ENCODE measurements around the gene RASL12. TPM values are rescaled to one million over a fixed set of nuclear protein-coding genes. Genes with fewer than 3 reads are reported as not detected.

RASL12 gene
- total RNA-seq, 2 experiments from 2014 or later = not detected

- Mint-ChIP-seq H3K27me3 (peaks cover 40% of the 10 kb centered on the region), H3K4me1 (peaks cover 4% of the 10 kb centered on the region), H3K4me3 (no peak overlapping the region), H3K27ac (no peak overlapping the region), H3K9me3 (no peaks in the 10 kb centered on the region), H3K36me3 (ENCODE audit: low read depth) (no peaks in the 10 kb centered on the region)
- no peak for DNase-seq
- ChIA-PET CTCF (no interaction called here), POLR2A (no interaction called here)
These were observed 1.7 kb downstream of the RASL12 start for GRCh38 chr15:65066001-65066634.

DNA sequence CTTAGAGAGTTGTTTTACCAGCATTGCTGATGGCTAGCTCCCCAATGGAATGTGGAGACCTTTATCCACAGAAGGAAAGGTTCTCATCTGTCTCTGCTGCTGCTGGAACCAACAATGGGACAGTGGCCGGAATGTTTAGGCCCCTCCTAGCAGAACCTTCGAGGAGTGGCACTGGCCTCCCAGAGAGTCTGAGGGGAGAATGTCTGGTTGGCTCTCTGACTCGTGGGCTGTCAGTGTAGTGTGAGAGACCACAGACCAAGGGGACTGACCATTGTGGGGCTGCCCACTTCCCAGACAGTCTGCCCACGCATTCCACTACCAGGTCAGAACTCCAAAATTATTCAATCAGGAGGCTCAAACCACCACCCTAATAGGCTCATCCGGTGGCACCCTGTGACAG is 5.1 kb downstream of the RASL12 start:
- Mint-ChIP-seq H3K9me3 (no peaks in the 10 kb centered on the region), H3K4me1 (peaks cover 2% of the 10 kb centered on the region), H3K27me3 (peaks cover 29% of the 10 kb centered on the region), H3K27ac (no peak overlapping the region), H3K36me3 (ENCODE audit: low read depth) (no peaks in the 10 kb centered on the region), H3K4me3 (no peak overlapping the region)
- no peak for DNase-seq
- ChIA-PET CTCF (no interaction called here), POLR2A (no interaction called here)

- Mint-ChIP-seq H3K27me3 (peaks cover 25% of the 10 kb centered on the region), H3K4me3 (no peak overlapping the region), H3K27ac (no peak overlapping the region), H3K36me3 (ENCODE audit: low read depth) (no peaks in the 10 kb centered on the region), H3K4me1 (no peaks in the 10 kb centered on the region), H3K9me3 (no peaks in the 10 kb centered on the region)
- CTCF ChIA-PET = no interaction called here
- POLR2A ChIA-PET = no interaction called here
- DNase-seq = no peak
These were observed 5.7 kb downstream of the RASL12 start for GRCh38 chr15:65062061-65062460.

DNA sequence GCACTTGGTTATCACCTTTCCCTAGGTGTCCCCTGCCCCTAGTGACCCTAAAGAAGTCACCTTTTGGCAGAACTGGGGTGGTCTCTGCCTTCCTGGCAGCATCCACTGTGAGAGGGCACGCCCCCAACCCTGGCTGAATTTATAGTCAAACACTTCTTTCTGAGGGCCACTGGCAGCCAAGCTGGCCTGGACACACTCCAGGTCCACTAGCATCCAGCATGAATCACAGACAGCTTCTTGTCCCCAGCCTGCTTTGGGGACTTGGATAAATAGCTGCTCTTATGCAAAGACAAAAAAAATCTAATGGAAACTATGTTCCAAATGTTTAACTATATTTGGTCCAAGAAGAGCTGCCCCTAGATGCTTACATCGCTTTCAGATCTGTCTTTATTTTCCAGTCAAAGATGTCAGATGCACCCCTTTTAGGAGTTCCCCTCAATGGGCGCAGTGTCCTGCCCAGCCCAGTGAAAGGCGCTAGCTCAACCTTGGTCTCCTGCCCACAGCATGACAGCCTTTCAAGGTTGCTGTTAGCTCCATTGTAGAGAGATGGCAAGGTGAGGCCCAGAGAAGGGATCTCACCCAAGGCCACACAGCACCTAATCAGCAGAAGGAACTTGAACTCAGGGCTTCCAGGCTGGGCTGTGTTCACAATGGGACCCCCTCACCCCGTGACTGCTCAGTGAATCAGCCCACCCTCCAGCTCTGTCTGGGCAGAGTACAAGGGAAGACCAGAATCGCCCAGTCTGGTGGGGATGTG is 7.0 kb downstream of the RASL12 start:
- Mint-ChIP-seq H3K27ac (no peak overlapping the region), H3K27me3 (peaks cover 16% of the 10 kb centered on the region), H3K9me3 (no peaks in the 10 kb centered on the region), H3K36me3 (ENCODE audit: low read depth) (no peaks in the 10 kb centered on the region), H3K4me1 (peaks cover under 1% of the 10 kb centered on the region), H3K4me3 (no peak overlapping the region)
- DNase-seq = no peak
- POLR2A ChIA-PET = interaction anchor here (0.8 kb wide), 1 partner anchor 244 kb away, joined by 3 read pairs; the partner anchor contains the start of gene RNU5B-1
- CTCF ChIA-PET = no interaction called here

- H3K27me3 Mint-ChIP-seq = peaks cover 9% of the 10 kb centered on the region
- POLR2A ChIA-PET = no interaction called here
- no peaks in the 10 kb centered on the region for H3K9me3 Mint-ChIP-seq
- peaks cover 7% of the 10 kb centered on the region for H3K4me1 Mint-ChIP-seq
- no peak for DNase-seq
- H3K4me3 Mint-ChIP-seq = no peak overlapping the region
- CTCF ChIA-PET = no interaction called here
- H3K36me3 Mint-ChIP-seq (ENCODE audit: low read depth) = no peaks in the 10 kb centered on the region
- no peak overlapping the region for H3K27ac Mint-ChIP-seq
These were observed 7.7 kb downstream of the RASL12 start for GRCh38 chr15:65059931-65060596.

DNA sequence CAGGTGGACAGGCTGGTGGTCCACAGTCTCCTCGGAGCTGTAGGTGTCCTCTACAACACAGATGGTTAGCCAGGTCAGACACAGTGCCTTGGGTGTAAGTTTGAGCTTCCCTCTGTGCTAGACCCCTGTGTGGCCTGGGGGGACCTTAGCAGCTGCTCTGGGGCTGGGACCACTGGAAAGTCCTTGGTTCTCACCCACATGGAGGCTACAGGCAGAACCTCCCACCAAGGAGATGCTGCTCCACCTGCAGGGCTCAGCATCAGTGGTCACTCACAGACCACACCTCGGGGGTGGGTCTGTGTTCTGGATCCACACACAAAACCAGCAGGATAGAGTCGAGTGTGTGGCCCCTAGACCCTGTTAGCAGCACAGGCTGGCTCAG is 8.4 kb downstream of the RASL12 start:
- ChIA-PET POLR2A (no interaction called here), CTCF (no interaction called here)
- Mint-ChIP-seq H3K4me3 (no peak overlapping the region), H3K9me3 (no peaks in the 10 kb centered on the region), H3K4me1 (peaks cover 7% of the 10 kb centered on the region), H3K36me3 (ENCODE audit: low read depth) (no peaks in the 10 kb centered on the region), H3K27me3 (peaks cover 9% of the 10 kb centered on the region), H3K27ac (no peak overlapping the region)
- no peak for DNase-seq

- ChIA-PET CTCF (no interaction called here), POLR2A (no interaction called here)
- DNase-seq = no peak
- no peaks in the 10 kb centered on the region for H3K9me3 Mint-ChIP-seq
- no peak overlapping the region for H3K4me3 Mint-ChIP-seq
- H3K27me3 Mint-ChIP-seq = peaks cover 9% of the 10 kb centered on the region
- H3K36me3 Mint-ChIP-seq (ENCODE audit: low read depth) = no peaks in the 10 kb centered on the region
- H3K4me1 Mint-ChIP-seq = peaks cover 7% of the 10 kb centered on the region
- no peak overlapping the region for H3K27ac Mint-ChIP-seq
These were observed 9.1 kb downstream of the RASL12 start for GRCh38 chr15:65058394-65059368.

GRCh38 chr15:65057549-65057940 is 10.2 kb downstream of the RASL12 start:
- Mint-ChIP-seq H3K4me1 (peaks cover 7% of the 10 kb centered on the region), H3K27me3 (peaks cover 4% of the 10 kb centered on the region), H3K4me3 (no peak overlapping the region), H3K9me3 (no peaks in the 10 kb centered on the region), H3K36me3 (ENCODE audit: low read depth) (no peaks in the 10 kb centered on the region), H3K27ac (no peak overlapping the region)
- DNase-seq = no peak
- ChIA-PET CTCF (no interaction called here), POLR2A (no interaction called here)

GRCh38 chr15:65056868-65057548 is 10.8 kb downstream of the RASL12 start:
- no peak for DNase-seq
- Mint-ChIP-seq H3K27ac (no peak overlapping the region), H3K9me3 (no peaks in the 10 kb centered on the region), H3K4me3 (no peak overlapping the region), H3K4me1 (peaks cover 7% of the 10 kb centered on the region), H3K36me3 (ENCODE audit: low read depth) (no peaks in the 10 kb centered on the region), H3K27me3 (peaks cover under 1% of the 10 kb centered on the region)
- CTCF ChIA-PET = interaction anchor here (0.7 to 4.7 kb wide), 5 partner anchors 23 to 936 kb away, joined by 3 to 18 read pairs (median 3); no protein-coding TSS in a partner anchor
- POLR2A ChIA-PET = no interaction called here

DNA sequence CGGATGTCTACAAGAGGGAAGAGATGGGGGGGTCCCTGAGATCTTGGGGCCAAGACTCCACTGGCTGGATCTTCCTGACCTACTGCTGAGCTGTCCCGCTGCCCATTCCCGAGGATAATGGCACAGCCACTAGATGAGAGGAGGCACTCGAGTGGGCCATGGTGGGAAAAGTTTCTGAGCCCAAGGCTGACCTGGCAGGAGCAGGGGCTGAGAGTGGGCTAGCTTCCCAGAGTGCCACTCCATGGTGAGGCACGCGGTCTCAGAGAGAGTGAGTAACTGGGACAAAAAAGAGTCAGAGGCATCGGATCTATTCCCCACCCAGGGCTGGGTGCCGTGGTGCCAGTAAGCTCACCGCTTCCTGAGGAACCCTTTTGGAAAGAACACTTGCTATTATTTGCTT is 11.7 kb downstream of the RASL12 start:
- no peak overlapping the region for H3K27ac Mint-ChIP-seq
- DNase-seq = no peak
- no peaks in the 10 kb centered on the region for H3K27me3 Mint-ChIP-seq
- H3K4me3 Mint-ChIP-seq = no peak overlapping the region
- H3K36me3 Mint-ChIP-seq (ENCODE audit: low read depth) = no peaks in the 10 kb centered on the region
- POLR2A ChIA-PET = interaction anchor here (1.6 to 2.3 kb wide), 2 partner anchors 241 to 249 kb away, joined by 6 to 7 read pairs; partner anchors contain the start of gene RNU5B-1
- CTCF ChIA-PET = interaction anchor here (0.7 to 4.7 kb wide), 8 partner anchors 14 to 935 kb away, joined by 3 to 18 read pairs (median 3); no protein-coding TSS in a partner anchor
- no peaks in the 10 kb centered on the region for H3K9me3 Mint-ChIP-seq
- H3K4me1 Mint-ChIP-seq = peaks cover 8% of the 10 kb centered on the region

GRCh38 chr15:65055201-65055870 is 12.5 kb downstream of the RASL12 start:
- no peak overlapping the region for H3K27ac Mint-ChIP-seq
- H3K27me3 Mint-ChIP-seq = no peaks in the 10 kb centered on the region
- no peak overlapping the region for H3K4me3 Mint-ChIP-seq
- POLR2A ChIA-PET = interaction anchor here (1.6 to 2.3 kb wide), 2 partner anchors 242 to 249 kb away, joined by 6 to 7 read pairs; partner anchors contain the start of gene RNU5B-1
- no peaks in the 10 kb centered on the region for H3K9me3 Mint-ChIP-seq
- no peaks in the 10 kb centered on the region for H3K36me3 Mint-ChIP-seq (ENCODE audit: low read depth)
- CTCF ChIA-PET = interaction anchor here (1.0 to 4.7 kb wide), 7 partner anchors 13 to 47 kb away, joined by 3 to 18 read pairs (median 6); no protein-coding TSS in a partner anchor
- DNase-seq = no peak
- peaks cover 10% of the 10 kb centered on the region for H3K4me1 Mint-ChIP-seq
